Upper lobe of left lung (tissue), 6 donors: ENCODE data around the gene CALB2. TPM values are rescaled to one million over a fixed set of nuclear protein-coding genes. Genes with fewer than 3 reads are reported as not detected.

Source experiments
- ATAC-seq, 2 donors: fragments of 200-7000 bp; cut with Tn5 transposase; one replicate each; pipeline ENCODE4 v1.9.1; 2022; ENCODE audit warnings: mild to moderate bottlenecking in 2 of 2, moderate library complexity in 2 of 2; ENCODE audit not compliant: low FRiP score in 2 of 2
- DNase-seq, 2 donors: peaks; one replicate each; pipeline ENCODE4 v3.0.0-alpha.2; 2019 to 2020
- H3K27ac ChIP-seq, 4 donors: fragments of 200-600 bp; sonication (generic); one replicate each; pipeline ENCODE4 v1.5.1; 2016 to 2019
- H3K27me3 ChIP-seq, 4 donors: fragments of 200-600 bp; sonication (generic); one replicate each; pipeline ENCODE4 v1.5.1; 2017 to 2019
- H3K36me3 ChIP-seq, 4 donors: fragments of 200-600 bp; sonication (generic); one replicate each; pipeline ENCODE4 v1.5.1; 2016 to 2019
- H3K4me1 ChIP-seq, 4 donors: fragments of 200-600 bp; sonication (generic); one replicate each; pipeline ENCODE4 v1.5.1; 2018 to 2019
- H3K4me3 ChIP-seq, 4 donors: fragments of 200-600 bp; sonication (generic); one replicate each; pipeline ENCODE4 v1.5.1; 2017 to 2019; ENCODE audit warnings: mild to moderate bottlenecking in 2 of 4, moderate library complexity in 1 of 4
- H3K9me3 ChIP-seq, 4 donors: fragments of 200-600 bp; sonication (generic); one replicate each; pipeline ENCODE4 v1.5.1; 2018 to 2019
- EP300 ChIP-seq, 4 donors: sonication (generic); formaldehyde crosslinking; IDR thresholded peaks; one replicate each; pipeline ENCODE4 v1.5.1; 2017; ENCODE audit warnings: antibody characterized with exemption in 4 of 4, control low read depth in 2 of 4
- POLR2A ChIP-seq, 4 donors: fragments of 450-650 bp; IDR thresholded peaks; one replicate each; pipeline ENCODE4 v1.5.1; 2016 to 2017; ENCODE audit warnings: antibody characterized with exemption in 4 of 4, mild to moderate bottlenecking in 2 of 4
- POLR2AphosphoS5 ChIP-seq, 2 donors: sonication (generic); formaldehyde crosslinking; IDR thresholded peaks; one replicate each; pipeline ENCODE4 v1.5.1; 2017; ENCODE audit warnings: antibody characterized with exemption in 2 of 2
- WGBS, 2 donors: methylation state at CpG; one replicate each; pipeline ENCODE4 v1.1.5; 2017 to 2018; 5-methylcytosine and 5-hydroxymethylcytosine counted together
- total RNA-seq, 6 donors: library from RNA; depleted of rRNA in 4 of 6; stranded (reverse); fragments of >200 nt in 4 of 6; gene quantifications; one replicate each; pipeline versions ENCODE4 v1.1.0 to v1.2.1, GENCODE V29; 2016 to 2021
- TF ChIP-seq, protein P1 (sequence below), 6 experiments: fragments of 450-650 bp in 4 of 6; fragments of 200-600 bp in 2 of 6; sonication (generic) in 2 of 6; IDR thresholded peaks; one replicate each; pipeline ENCODE4 v1.5.1; 2016 to 2019; ENCODE audit warnings: antibody characterized with exemption in 6 of 6
- donor health status: DM: no; HTN: no; CAD: no; lungs with moderate emphysema.
- donor health status: DM: no; HTN: yes; CAD: no; lungs with severe emphysema.

CALB2 gene
- total RNA-seq, 6 donors from 2014 or later, result 1.0 to 3.3 (median 2.3) TPM; not detected in 2

DNA sequence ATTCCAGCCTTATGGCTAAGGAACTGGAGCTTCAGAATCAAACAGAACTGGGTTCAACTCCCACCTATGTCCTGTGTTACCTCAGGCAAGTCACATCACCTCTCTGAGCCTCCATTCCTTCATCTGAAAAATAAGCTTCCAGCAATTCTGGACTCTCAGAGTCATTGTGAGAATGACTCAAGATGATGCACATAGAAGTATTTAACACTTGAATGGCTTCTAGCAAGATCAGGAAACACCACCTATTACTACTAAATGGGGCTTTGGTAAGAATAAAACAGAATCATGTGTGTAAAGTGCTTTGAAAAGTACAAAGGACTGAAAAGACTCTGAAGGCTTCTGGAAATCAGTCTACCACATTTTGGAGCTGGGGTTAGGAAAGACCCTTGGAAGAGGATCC, 30.8 kb upstream of the CALB2 start:
- TF ChIP-seq POLR2A (IDR thresholded peaks at IDR 0.05), result no peak
- TF ChIP-seq EP300 (IDR thresholded peaks at IDR 0.05), result no peak
- no peak for TF ChIP-seq POLR2AphosphoS5 (IDR thresholded peaks at IDR 0.05)
- TF ChIP-seq, protein P1, sequence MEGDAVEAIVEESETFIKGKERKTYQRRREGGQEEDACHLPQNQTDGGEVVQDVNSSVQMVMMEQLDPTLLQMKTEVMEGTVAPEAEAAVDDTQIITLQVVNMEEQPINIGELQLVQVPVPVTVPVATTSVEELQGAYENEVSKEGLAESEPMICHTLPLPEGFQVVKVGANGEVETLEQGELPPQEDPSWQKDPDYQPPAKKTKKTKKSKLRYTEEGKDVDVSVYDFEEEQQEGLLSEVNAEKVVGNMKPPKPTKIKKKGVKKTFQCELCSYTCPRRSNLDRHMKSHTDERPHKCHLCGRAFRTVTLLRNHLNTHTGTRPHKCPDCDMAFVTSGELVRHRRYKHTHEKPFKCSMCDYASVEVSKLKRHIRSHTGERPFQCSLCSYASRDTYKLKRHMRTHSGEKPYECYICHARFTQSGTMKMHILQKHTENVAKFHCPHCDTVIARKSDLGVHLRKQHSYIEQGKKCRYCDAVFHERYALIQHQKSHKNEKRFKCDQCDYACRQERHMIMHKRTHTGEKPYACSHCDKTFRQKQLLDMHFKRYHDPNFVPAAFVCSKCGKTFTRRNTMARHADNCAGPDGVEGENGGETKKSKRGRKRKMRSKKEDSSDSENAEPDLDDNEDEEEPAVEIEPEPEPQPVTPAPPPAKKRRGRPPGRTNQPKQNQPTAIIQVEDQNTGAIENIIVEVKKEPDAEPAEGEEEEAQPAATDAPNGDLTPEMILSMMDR (IDR thresholded peaks at IDR 0.05), result no peak
- no peak for DNase-seq
- Histone ChIP-seq H3K27ac (no peak overlapping the region), H3K4me3 (no peak overlapping the region), H3K27me3 (no peaks in the 10 kb centered on the region), H3K36me3 (no peaks in the 10 kb centered on the region), H3K4me1 (no peaks in the 10 kb centered on the region), H3K9me3 (peaks cover 0 to 5% (median 2%) of the 10 kb centered on the region in 4 donors)
- no peak for ATAC-seq

- H3K4me1 ChIP-seq, result no peaks in the 10 kb centered on the region
- 85 to 91% methylated on average over 3 of the region's 3 CpGs for WGBS, 2 donors
- no peak for DNase-seq
Observed at GRCh38 chr16:71328151-71328550, 30.4 kb upstream of the CALB2 start.

DNA sequence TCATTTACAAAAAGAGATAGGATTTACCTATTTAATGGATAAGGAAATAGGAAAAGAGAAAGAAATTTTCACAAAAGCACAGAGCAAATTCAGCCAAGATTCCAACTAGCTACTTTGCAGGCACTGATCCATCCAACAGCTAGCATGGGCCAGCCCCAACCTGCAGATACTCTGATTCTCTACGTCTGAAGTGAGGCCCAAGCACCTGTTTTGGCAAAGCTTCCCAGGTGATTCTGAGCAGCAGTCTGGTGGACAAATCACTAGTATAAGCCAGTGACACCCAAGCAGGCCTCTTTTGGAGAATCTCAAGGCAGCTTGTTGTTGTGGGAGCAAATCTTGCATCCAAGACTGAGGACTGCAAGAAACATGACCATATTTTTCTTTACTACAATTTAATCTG, 20.9 kb upstream of the CALB2 start:
- DNase-seq (no peak), ATAC-seq (no peak)
- no peak overlapping the region for H3K4me3 ChIP-seq
- no peak for TF ChIP-seq EP300 (IDR thresholded peaks at IDR 0.05)
- TF ChIP-seq POLR2A (IDR thresholded peaks at IDR 0.05), result no peak
- no peak for TF ChIP-seq POLR2AphosphoS5 (IDR thresholded peaks at IDR 0.05)
- TF ChIP-seq, protein P1 (IDR thresholded peaks at IDR 0.05), result no peak
- 50 to 65% methylated on average over 1 of the region's 1 CpG for WGBS, 2 donors
- no peaks in the 10 kb centered on the region for H3K4me1 ChIP-seq
- no peak overlapping the region for H3K27ac ChIP-seq
- H3K9me3 ChIP-seq, result no peaks in the 10 kb centered on the region
- H3K36me3 ChIP-seq, result no peaks in the 10 kb centered on the region
- no peaks in the 10 kb centered on the region for H3K27me3 ChIP-seq

More at GRCh38 chr16:71328151-71328550, 30.4 kb upstream of the CALB2 start:
- Histone ChIP-seq H3K4me3 (no peak overlapping the region), H3K27me3 (no peaks in the 10 kb centered on the region), H3K36me3 (no peaks in the 10 kb centered on the region), H3K9me3 (peaks cover 0 to 5% (median 2%) of the 10 kb centered on the region in 4 donors), H3K27ac (no peak overlapping the region)
- ATAC-seq, result no peak
- TF ChIP-seq POLR2A (IDR thresholded peaks at IDR 0.05), result no peak
- TF ChIP-seq EP300 (IDR thresholded peaks at IDR 0.05), result no peak
- no peak for TF ChIP-seq POLR2AphosphoS5 (IDR thresholded peaks at IDR 0.05)
- TF ChIP-seq, protein P1 (IDR thresholded peaks at IDR 0.05), result no peak

- no peak for ATAC-seq
Observed at GRCh38 chr16:71338193-71338592, 20.3 kb upstream of the CALB2 start.

DNA sequence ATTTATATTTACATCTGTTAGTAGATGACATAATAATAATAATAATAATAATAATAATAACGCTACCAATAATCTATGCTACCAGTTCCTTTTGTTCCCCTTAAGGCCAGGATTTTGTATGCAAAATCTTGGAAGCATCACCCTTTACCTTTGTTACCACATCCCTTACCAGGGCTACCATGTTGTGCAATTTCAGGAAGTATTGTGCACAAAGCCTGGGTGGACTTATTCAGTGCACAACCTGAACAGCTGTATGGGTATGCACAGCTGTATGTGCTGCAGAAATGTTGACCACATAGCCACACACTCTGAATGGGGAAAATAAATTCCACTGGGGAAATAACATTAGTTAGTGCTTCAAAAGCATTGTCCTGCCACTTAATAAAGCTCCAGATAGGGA, 19.9 kb upstream of the CALB2 start:
- Histone ChIP-seq H3K27me3 (no peaks in the 10 kb centered on the region), H3K27ac (no peak overlapping the region), H3K36me3 (no peaks in the 10 kb centered on the region), H3K4me1 (no peaks in the 10 kb centered on the region), H3K9me3 (no peaks in the 10 kb centered on the region), H3K4me3 (no peak overlapping the region)
- WGBS, 2 donors, result 92 to 96% methylated on average over 1 of the region's 1 CpG
- ATAC-seq (no peak), DNase-seq (no peak)
- TF ChIP-seq POLR2A (IDR thresholded peaks at IDR 0.05), result no peak
- TF ChIP-seq, protein P1 (IDR thresholded peaks at IDR 0.05), result no peak
- no peak for TF ChIP-seq POLR2AphosphoS5 (IDR thresholded peaks at IDR 0.05)
- TF ChIP-seq EP300 (IDR thresholded peaks at IDR 0.05), result no peak

More at GRCh38 chr16:71338193-71338592, 20.3 kb upstream of the CALB2 start:
- no peaks in the 10 kb centered on the region for H3K9me3 ChIP-seq
- no peaks in the 10 kb centered on the region for H3K4me1 ChIP-seq
- H3K36me3 ChIP-seq, result no peaks in the 10 kb centered on the region
- WGBS, 2 donors, result 72 to 82% methylated on average over 2 of the region's 2 CpGs
- DNase-seq, result no peak
- no peak overlapping the region for H3K27ac ChIP-seq
- TF ChIP-seq POLR2A (IDR thresholded peaks at IDR 0.05) (no peak), EP300 (IDR thresholded peaks at IDR 0.05) (no peak), POLR2AphosphoS5 (IDR thresholded peaks at IDR 0.05) (no peak)
- TF ChIP-seq, protein P1 (IDR thresholded peaks at IDR 0.05), result no peak
- H3K4me3 ChIP-seq, result no peak overlapping the region
- H3K27me3 ChIP-seq, result no peaks in the 10 kb centered on the region
